Measurements from ENCODE around the gene SPNS2. TPM values are rescaled to one million over a fixed set of nuclear protein-coding genes. Genes with fewer than 3 reads are reported as not detected.

SPNS2 gene
- total and polyA plus RNA-seq, 2 donors (not counting 1 experiment from before 2014, with no cell fraction given) = 0.17 TPM; not detected in 1

- Histone ChIP-seq H3K27me3 (ENCODE audit: control insufficient read depth, insufficient read depth, low read length) (no peaks in the 10 kb centered on the region), H4K20me1 (ENCODE audit: control insufficient read depth, extremely low read depth, insufficient read depth, low read length) (no peaks in the 10 kb centered on the region), H3K4me3 (replicated peaks in 1 of 4; ENCODE audit: control extremely low read depth in 1 of 4, insufficient read depth in 1 of 4, low read depth in 3 of 4, low read length in 4 of 4) (no peak overlapping the region), H2AFZ (ENCODE audit: low read length) (no peak overlapping the region), H3K4me2 (ENCODE audit: extremely low read depth, insufficient read depth, low read length) (no peak overlapping the region), H3K9me3 (ENCODE audit: control insufficient read depth, insufficient read depth, low read depth, low read length) (no peaks in the 10 kb centered on the region), H3K79me2 (ENCODE audit: control insufficient read depth, insufficient read depth, low read length) (no peaks in the 10 kb centered on the region), H3K4me1 (ENCODE audit: control insufficient read depth, extremely low read depth, insufficient read depth, low read length) (no peaks in the 10 kb centered on the region), H3K9ac (ENCODE audit: insufficient read depth, low read length) (no peak overlapping the region), H3K27ac (ENCODE audit: insufficient read depth, low read length) (no peak overlapping the region), H3K36me3 (ENCODE audit: control insufficient read depth, insufficient read depth, low read length) (peaks cover 24% of the 10 kb centered on the region)
- TF ChIP-seq CTCF (conservative IDR thresholded peaks at IDR 0.05 in 1 of 2, IDR thresholded peaks at IDR 0.05 in 1 of 2; ENCODE audit: low read depth in 1 of 2, low read length in 2 of 2) = no peak
- TF ChIP-seq EZH2 (IDR thresholded peaks at IDR 0.05; ENCODE audit: low read length, missing control alignments) = no peak
- no peak for DNase-seq (ENCODE audit: low read depth in 2 of 2)
Measured at GRCh38 chr17:4539576-4540223, 41.0 kb downstream of the SPNS2 start.

- no peaks in the 10 kb centered on the region for H3K4me1 ChIP-seq (ENCODE audit: control insufficient read depth, extremely low read depth, insufficient read depth, low read length)
- TF ChIP-seq EZH2 (IDR thresholded peaks at IDR 0.05; ENCODE audit: low read length, missing control alignments) = no peak
- peak in 1 of 2 donors; percentile 7 for TF ChIP-seq CTCF (conservative IDR thresholded peaks at IDR 0.05 in 1 of 2, IDR thresholded peaks at IDR 0.05 in 1 of 2; ENCODE audit: low read depth in 1 of 2, low read length in 2 of 2)
- no peaks in the 10 kb centered on the region for H3K9me3 ChIP-seq (ENCODE audit: control insufficient read depth, insufficient read depth, low read depth, low read length)
- H3K36me3 ChIP-seq (ENCODE audit: control insufficient read depth, insufficient read depth, low read length) = peaks cover 24% of the 10 kb centered on the region
- H3K27ac ChIP-seq (ENCODE audit: insufficient read depth, low read length) = no peak overlapping the region
- H2AFZ ChIP-seq (ENCODE audit: low read length) = no peak overlapping the region
- H3K4me3 ChIP-seq (replicated peaks in 1 of 4; ENCODE audit: control extremely low read depth in 1 of 4, insufficient read depth in 1 of 4, low read depth in 3 of 4, low read length in 4 of 4) = no peak overlapping the region
- no peaks in the 10 kb centered on the region for H4K20me1 ChIP-seq (ENCODE audit: control insufficient read depth, extremely low read depth, insufficient read depth, low read length)
- H3K79me2 ChIP-seq (ENCODE audit: control insufficient read depth, insufficient read depth, low read length) = no peaks in the 10 kb centered on the region
- no peak for DNase-seq (ENCODE audit: low read depth in 2 of 2)
- H3K27me3 ChIP-seq (ENCODE audit: control insufficient read depth, insufficient read depth, low read length) = no peaks in the 10 kb centered on the region
- no peak overlapping the region for H3K4me2 ChIP-seq (ENCODE audit: extremely low read depth, insufficient read depth, low read length)
- H3K9ac ChIP-seq (ENCODE audit: insufficient read depth, low read length) = no peak overlapping the region
Measured at GRCh38 chr17:4540224-4540651, 41.6 kb downstream of the SPNS2 start.

GRCh38 chr17:4540687-4541327, 42.1 kb downstream of the SPNS2 start:
- DNase-seq (ENCODE audit: low read depth in 2 of 2) = no peak
- Histone ChIP-seq H3K4me3 (replicated peaks in 1 of 4; ENCODE audit: control extremely low read depth in 1 of 4, insufficient read depth in 1 of 4, low read depth in 3 of 4, low read length in 4 of 4) (no peak overlapping the region), H3K4me1 (ENCODE audit: control insufficient read depth, extremely low read depth, insufficient read depth, low read length) (no peaks in the 10 kb centered on the region), H3K4me2 (ENCODE audit: extremely low read depth, insufficient read depth, low read length) (no peak overlapping the region), H3K27me3 (ENCODE audit: control insufficient read depth, insufficient read depth, low read length) (no peaks in the 10 kb centered on the region), H3K27ac (ENCODE audit: insufficient read depth, low read length) (no peak overlapping the region), H4K20me1 (ENCODE audit: control insufficient read depth, extremely low read depth, insufficient read depth, low read length) (no peaks in the 10 kb centered on the region), H3K9ac (ENCODE audit: insufficient read depth, low read length) (no peak overlapping the region), H3K9me3 (ENCODE audit: control insufficient read depth, insufficient read depth, low read depth, low read length) (no peaks in the 10 kb centered on the region), H2AFZ (ENCODE audit: low read length) (no peak overlapping the region), H3K79me2 (ENCODE audit: control insufficient read depth, insufficient read depth, low read length) (no peaks in the 10 kb centered on the region), H3K36me3 (ENCODE audit: control insufficient read depth, insufficient read depth, low read length) (peaks cover 26% of the 10 kb centered on the region)
- TF ChIP-seq CTCF (conservative IDR thresholded peaks at IDR 0.05 in 1 of 2, IDR thresholded peaks at IDR 0.05 in 1 of 2; ENCODE audit: low read depth in 1 of 2, low read length in 2 of 2) = no peak
- TF ChIP-seq EZH2 (IDR thresholded peaks at IDR 0.05; ENCODE audit: low read length, missing control alignments) = no peak
